Measurements from ENCODE around the gene NDUFAF3. TPM values are rescaled to one million over a fixed set of nuclear protein-coding genes. Genes with fewer than 3 reads are reported as not detected.

Gene NDUFAF3
- total RNA-seq, 1 experiment from 2014 or later: 40.7 TPM

GRCh38 chr3:49005998-49006397 lies 15.9 kb upstream of the NDUFAF3 start:
- Histone ChIP-seq H3K9ac (ENCODE audit: extremely low read depth, insufficient read length, low read length) (peak overlapping the region; percentile 87), H3K18ac (ENCODE audit: insufficient read length, low read depth, low read length) (no peak overlapping the region), H2AFZ (ENCODE audit: low read length) (no peak overlapping the region), H3T11ph (ENCODE audit: low read length) (no peak overlapping the region), H3K4me2 (ENCODE audit: insufficient read depth, insufficient read length, low read length) (peak overlapping the region; percentile 78), H3K23me2 (ENCODE audit: insufficient read length, low read depth, low read length, poor library complexity, severe bottlenecking) (peaks cover 13% of the 10 kb centered on the region), H3K27ac (ENCODE audit: insufficient read length, low read depth, low read length) (no peak overlapping the region), H3K27me3 (ENCODE audit: insufficient read depth, low read length) (no peaks in the 10 kb centered on the region), H3K56ac (ENCODE audit: insufficient read length, low read depth, low read length) (no peak overlapping the region), H3K79me2 (ENCODE audit: insufficient read depth, low read length) (peaks cover 10% of the 10 kb centered on the region; the same call in 1 of the 2 replicates), H3K14ac (ENCODE audit: insufficient read depth, low read length) (no peak overlapping the region), H3K4ac (ENCODE audit: low read depth, low read length) (no peak overlapping the region), H2BK12ac (ENCODE audit: insufficient read length, low read depth, low read length) (no peak overlapping the region), H2BK120ac (ENCODE audit: low read depth, low read length, poor library complexity, severe bottlenecking) (no peak overlapping the region), H2BK5ac (ENCODE audit: insufficient read length, low read length) (no peak overlapping the region), H3K79me1 (ENCODE audit: insufficient read depth, low read depth, low read length, poor library complexity, severe bottlenecking) (no peaks in the 10 kb centered on the region), H4K5ac (ENCODE audit: insufficient read length, low read depth, low read length) (no peak overlapping the region), H4K91ac (ENCODE audit: insufficient read length, low read depth, low read length) (no peak overlapping the region), H2BK15ac (ENCODE audit: low read depth, low read length) (no peak overlapping the region), H3K9me3 (ENCODE audit: control insufficient read depth, low read depth, low read length) (no peaks in the 10 kb centered on the region), H3K4me1 (ENCODE audit: insufficient read depth, low read length) (no peaks in the 10 kb centered on the region; the same call in 1 of the 2 replicates), H4K8ac (replicated peaks; ENCODE audit: insufficient read length, low read depth, low read length) (no peak overlapping the region), H3K23ac (ENCODE audit: insufficient read length, low read depth, low read length) (no peak overlapping the region), H2BK20ac (ENCODE audit: low read depth, low read length, poor library complexity, severe bottlenecking) (no peak overlapping the region), H4K20me1 (ENCODE audit: control insufficient read depth, insufficient read depth, insufficient read length) (no peaks in the 10 kb centered on the region), H2AK5ac (ENCODE audit: insufficient read length, low read length) (no peak overlapping the region)
- Mint-ChIP-seq H3K27me3 (ENCODE audit: low read depth) (no peaks in the 10 kb centered on the region; the same call in 1 of the 2 replicates), H3K27ac (no peak overlapping the region), H3K4me3 (peak overlapping the region; percentile 99 to 100), H3K9me3 (no peaks in the 10 kb centered on the region; a peak in 1 of 5 replicates), H3K4me1 (peaks cover 13% of the 10 kb centered on the region in 2 experiments), H3K36me3 (ENCODE audit: insufficient read depth in 1 of 3, low read depth in 3 of 3) (peaks cover 0 to 23% (median 15%) of the 10 kb centered on the region in 3 experiments; a peak in 6 of 7 replicates)
- TF ChIP-seq CTCF (conservative IDR thresholded peaks at IDR 0.05): no peak
- DNase-seq: no peak
- no CpG with 5 or more reads among the region's 5 CpGs for WGBS (ENCODE audit: extremely low coverage, insufficient read length, low lambda C conversion rate)

All from H9 (cell line).